Psoas muscle (tissue), 8 donors: ENCODE measurements around the gene RPUSD4. TPM values are rescaled to one million over a fixed set of nuclear protein-coding genes. Genes with fewer than 3 reads are reported as not detected.
"Not testable (repeated sequence)": the region's sequence is repeated elsewhere in the genome, so short reads cannot be mapped to it uniquely, and the experiment has no call there.

Source experiments
- ATAC-seq, 4 donors: fragments of 200-7000 bp; cut with Tn5 transposase; one replicate each; pipeline ENCODE4 v1.9.1; 2020; ENCODE audit warnings: moderate library complexity in 3 of 4, mild to moderate bottlenecking in 2 of 4
- DNase-seq, 2 donors: peaks; one replicate each; pipeline ENCODE4 v3.0.0-alpha.2; 2020
- H3K27ac ChIP-seq: fragments of 200-600 bp; one replicate; pipeline ENCODE4 v1.8.0; 2022
- H3K27me3 ChIP-seq, 3 donors: fragments of 200-600 bp in 1 of 3; one replicate each; pipeline versions ENCODE4 v1.6.1 to v1.8.0; 2013 to 2022; ENCODE audit warnings: low read length in 2 of 3, mild to moderate bottlenecking in 2 of 3, moderate library complexity in 1 of 3; ENCODE audit not compliant: insufficient read depth in 3 of 3
- H3K36me3 ChIP-seq, 2 donors: fragments of 200-600 bp in 1 of 2; one replicate each; pipeline versions ENCODE4 v1.6.1 to v1.8.0; 2013 to 2022; ENCODE audit warnings: low read depth in 1 of 2, mild to moderate bottlenecking in 1 of 2, moderate library complexity in 1 of 2; ENCODE audit not compliant: insufficient read depth in 1 of 2
- H3K4me1 ChIP-seq: fragments of 200-600 bp; one replicate; pipeline ENCODE4 v1.8.0; 2022
- H3K4me3 ChIP-seq: fragments of 200-600 bp; one replicate; pipeline ENCODE4 v1.8.0; 2022; ENCODE audit warnings: mild to moderate bottlenecking
- H3K9me3 ChIP-seq: fragments of 200-600 bp; one replicate; pipeline ENCODE4 v1.8.0; 2022
- WGBS, 3 donors: extraction: QIAGEN DNeasy Blood & Tissue Kit; methylation state at CpG; one replicate each; pipeline versions ENCODE4 v1.1.6 to v1.1.7; 2013; 5-methylcytosine and 5-hydroxymethylcytosine counted together
- intact Hi-C, 2 donors: fragments of 100-400 bp; cut with DNase I; formaldehyde crosslinking; loops; one replicate each; pipeline versions ENCODE4 v1.11.0 to v1.14.2; 2022
- long read RNA-seq, 2 donors: library from polyadenylated mRNA; unstranded; transcript quantifications; one replicate each; pipeline ENCODE4 v2.0.0, GENCODE V29; 2021
- polyA plus RNA-seq, 3 donors: library from polyadenylated mRNA; stranded (reverse); fragments of 200-250 nt; gene quantifications; one replicate each; pipeline ENCODE4 v1.2.3, GENCODE V29; 2013
- total RNA-seq, 4 donors: library from RNA; stranded (reverse); fragmentation: NEBNext Ultra II Directional in 2 of 4; extraction: Animal tissue kit (Norgen Biotek cat#: 25700) in 2 of 4; gene quantifications; one replicate each; pipeline versions ENCODE4 v1.2.1 to v1.2.4, GENCODE V29; 2021 to 2023
- TF ChIP-seq, protein P1 (sequence below): fragments of 200-600 bp; IDR thresholded peaks from one replicate; pipeline ENCODE4 v1.8.0; 2022; ENCODE audit warnings: antibody characterized with exemption
- donor health status: healthy with polysubstance abuse.
- donor health status: DM: no; HTN: no; CAD: no; lungs with moderate emphysema.
- donor health status: Bipolar disorder and iron deficiency.
- donor health status: healthy.
- donor health status: DM: yes; HTN: yes; CAD: no.
- donor health status: DM: no; HTN: no; CAD: no.
- donor health status: DM: no; HTN: no; CAD: no.
- donor health status: DM: yes; HTN: yes; CAD: no.

Gene RPUSD4, protein sequence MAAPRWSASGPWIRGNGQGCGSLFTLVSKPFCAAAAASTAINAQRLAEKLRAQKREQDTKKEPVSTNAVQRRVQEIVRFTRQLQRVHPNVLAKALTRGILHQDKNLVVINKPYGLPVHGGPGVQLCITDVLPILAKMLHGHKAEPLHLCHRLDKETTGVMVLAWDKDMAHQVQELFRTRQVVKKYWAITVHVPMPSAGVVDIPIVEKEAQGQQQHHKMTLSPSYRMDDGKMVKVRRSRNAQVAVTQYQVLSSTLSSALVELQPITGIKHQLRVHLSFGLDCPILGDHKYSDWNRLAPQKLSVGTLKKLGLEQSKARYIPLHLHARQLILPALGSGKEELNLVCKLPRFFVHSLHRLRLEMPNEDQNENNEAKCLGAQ
- 100 to 1,000 TPM in 1 of 4 donors, 10 to 100 TPM in 3; 75.1 to 139 (median 88.7) TPM for total RNA-seq
- 100 to 1,000 TPM in 1 of 3 donors, 10 to 100 TPM in 2; 61.6 to 128 (median 65.9) TPM for polyA plus RNA-seq
- long read RNA-seq, donor 1, transcript RPUSD4-201 (7 exons, 2,512 nt): major isoform, 266 of 319 reads
- long read RNA-seq, donor 1, partial matches to known transcripts: 4 of 319 reads
- long read RNA-seq, donor 1, other reads (novel, unspliced or antisense): 46 of 319 reads
- long read RNA-seq, donor 2, transcript RPUSD4-201 (7 exons, 2,512 nt): major isoform, 452 of 491 reads
- long read RNA-seq, donor 2, partial matches to known transcripts: 2 of 491 reads
- long read RNA-seq, donor 2, other reads (novel, unspliced or antisense): 30 of 491 reads

DNA sequence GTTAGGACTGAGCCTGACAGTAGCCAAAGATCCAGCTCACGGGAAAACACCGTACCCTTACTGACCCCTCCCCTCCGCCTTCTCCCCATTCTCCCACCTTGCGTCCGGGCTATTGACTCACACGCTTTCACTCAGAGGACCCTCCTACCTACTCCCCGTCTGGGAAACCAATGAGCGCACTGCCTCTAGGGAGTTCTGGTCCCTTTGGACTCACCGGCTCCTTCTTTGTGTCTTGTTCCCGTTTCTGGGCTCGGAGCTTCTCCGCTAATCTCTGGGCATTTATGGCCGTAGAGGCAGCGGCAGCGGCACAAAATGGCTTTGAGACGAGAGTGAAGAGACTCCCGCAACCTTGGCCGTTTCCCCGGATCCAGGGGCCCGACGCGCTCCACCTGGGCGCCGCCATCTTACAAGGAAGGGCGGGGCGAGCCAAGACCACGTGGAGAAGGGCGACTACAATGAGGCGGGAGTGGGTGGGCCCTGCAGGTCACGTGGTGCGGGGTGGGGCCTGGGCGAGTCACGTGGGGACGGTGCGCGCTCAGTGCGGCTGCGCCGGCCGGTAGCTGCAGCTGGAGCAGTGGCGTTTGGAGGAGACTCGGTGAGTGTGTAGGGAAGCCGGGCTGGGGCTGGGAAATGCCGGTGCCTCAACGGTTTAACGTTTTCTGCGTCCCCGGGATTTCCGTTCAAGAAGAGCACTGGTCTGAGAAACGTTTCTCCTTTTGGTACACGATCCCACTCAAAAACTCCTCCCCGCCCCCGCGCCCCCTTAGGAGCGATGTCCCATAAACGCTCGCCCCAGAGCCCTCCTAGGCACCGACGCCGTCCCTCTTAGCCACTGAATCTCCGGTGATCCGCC, at the start of gene RPUSD4, which contains the start of gene FAM118B:
Gene RPUSD4, minus strand, starts transcription at position 415 of the 853 bp plus-strand sequence. Its CDS starts 12 bp downstream, at position 403.
Gene FAM118B, plus strand, starts transcription at position 547 of the 853 bp plus-strand sequence. CDS start 23,220 bp downstream, outside the sequence.
- peak; percentile 95 to 98 (median 95) for ATAC-seq
- WGBS, 3 donors: 0 to 1% (median 0%) methylated on average over 62 of the region's 62 CpGs
- peak; percentile 99 for DNase-seq
- H3K27me3 ChIP-seq: no peaks in the 10 kb centered on the region
- peak within 1 kb of the TSS; percentile 92 for H3K4me3 ChIP-seq
- peak within 1 kb of the TSS; percentile 83 for H3K27ac ChIP-seq
- TF ChIP-seq, protein P1, sequence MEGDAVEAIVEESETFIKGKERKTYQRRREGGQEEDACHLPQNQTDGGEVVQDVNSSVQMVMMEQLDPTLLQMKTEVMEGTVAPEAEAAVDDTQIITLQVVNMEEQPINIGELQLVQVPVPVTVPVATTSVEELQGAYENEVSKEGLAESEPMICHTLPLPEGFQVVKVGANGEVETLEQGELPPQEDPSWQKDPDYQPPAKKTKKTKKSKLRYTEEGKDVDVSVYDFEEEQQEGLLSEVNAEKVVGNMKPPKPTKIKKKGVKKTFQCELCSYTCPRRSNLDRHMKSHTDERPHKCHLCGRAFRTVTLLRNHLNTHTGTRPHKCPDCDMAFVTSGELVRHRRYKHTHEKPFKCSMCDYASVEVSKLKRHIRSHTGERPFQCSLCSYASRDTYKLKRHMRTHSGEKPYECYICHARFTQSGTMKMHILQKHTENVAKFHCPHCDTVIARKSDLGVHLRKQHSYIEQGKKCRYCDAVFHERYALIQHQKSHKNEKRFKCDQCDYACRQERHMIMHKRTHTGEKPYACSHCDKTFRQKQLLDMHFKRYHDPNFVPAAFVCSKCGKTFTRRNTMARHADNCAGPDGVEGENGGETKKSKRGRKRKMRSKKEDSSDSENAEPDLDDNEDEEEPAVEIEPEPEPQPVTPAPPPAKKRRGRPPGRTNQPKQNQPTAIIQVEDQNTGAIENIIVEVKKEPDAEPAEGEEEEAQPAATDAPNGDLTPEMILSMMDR: no peak
- intact Hi-C loops: loop anchor here (2.0 to 5.0 kb wide), 2 partner anchors 53 to 56 kb away; partner anchors contain the start of genes FOXRED1 (in 1 of the 2) and SRPRA (in 1 of the 2)
- H3K9me3 ChIP-seq: no peaks in the 10 kb centered on the region
- peaks cover 49% of the 10 kb centered on the region for H3K4me1 ChIP-seq
- H3K36me3 ChIP-seq: peaks cover 3 to 32% of the 10 kb centered on the region in 2 donors

DNA sequence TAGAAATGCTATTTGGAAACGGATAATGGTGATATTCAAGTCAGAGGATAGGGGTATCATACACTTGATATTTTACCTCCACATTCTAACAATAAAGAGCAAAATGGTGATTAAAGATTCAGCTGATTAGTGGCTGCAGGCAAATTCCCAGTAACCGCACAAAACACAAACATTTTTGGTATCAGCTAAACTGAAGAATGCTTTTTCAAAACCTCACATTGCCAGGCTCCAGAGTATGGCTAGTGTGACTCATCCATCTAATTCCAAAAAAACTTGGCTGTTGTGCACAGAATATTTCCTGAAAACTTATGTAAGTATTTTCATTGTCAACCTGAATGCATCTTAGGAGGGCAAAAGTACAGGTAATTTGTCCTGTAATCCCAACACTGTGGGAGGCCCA, 46.3 kb upstream of the RPUSD4 start:
- Histone ChIP-seq H3K4me1 (peaks cover 11% of the 10 kb centered on the region), H3K36me3 (peaks cover 4 to 75% of the 10 kb centered on the region in 2 donors), H3K27me3 (no peaks in the 10 kb centered on the region), H3K27ac (no peak overlapping the region), H3K4me3 (no peak overlapping the region), H3K9me3 (no peaks in the 10 kb centered on the region)
- WGBS, 3 donors: 94 to 97% (median 95%) methylated on average over 2 of the region's 2 CpGs
- DNase-seq (no peak), ATAC-seq (no peak)
- intact Hi-C loops: no loop called here
- TF ChIP-seq, protein P1: no peak

DNA sequence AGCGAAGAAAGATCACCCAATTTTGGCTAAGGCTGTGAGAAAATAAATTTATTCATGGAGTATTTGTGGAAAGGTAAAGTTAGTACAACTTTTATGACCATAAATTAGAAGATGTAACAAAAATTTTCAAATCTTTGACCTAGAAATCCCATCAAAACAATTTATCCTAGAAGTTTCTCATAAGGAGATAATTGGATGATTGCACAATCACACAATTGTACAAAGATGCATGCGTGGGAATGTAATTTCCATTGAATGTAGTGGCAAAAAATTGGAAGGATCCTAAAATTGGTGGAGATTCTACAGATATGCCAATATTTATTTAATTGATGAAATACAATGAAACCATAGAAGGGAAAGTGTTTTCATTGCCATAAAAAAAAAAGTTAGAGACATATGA, 45.7 kb upstream of the RPUSD4 start:
- DNase-seq (no peak), ATAC-seq (no peak)
- intact Hi-C loops: no loop called here
- Histone ChIP-seq H3K9me3 (no peaks in the 10 kb centered on the region), H3K27ac (no peak overlapping the region), H3K27me3 (no peaks in the 10 kb centered on the region), H3K4me3 (no peak overlapping the region), H3K4me1 (peaks cover 11% of the 10 kb centered on the region), H3K36me3 (peaks cover 4 to 75% of the 10 kb centered on the region in 2 donors)
- TF ChIP-seq, protein P1: no peak
- 90 to 93% (median 91%) methylated on average over 2 of the region's 2 CpGs for WGBS, 3 donors

DNA sequence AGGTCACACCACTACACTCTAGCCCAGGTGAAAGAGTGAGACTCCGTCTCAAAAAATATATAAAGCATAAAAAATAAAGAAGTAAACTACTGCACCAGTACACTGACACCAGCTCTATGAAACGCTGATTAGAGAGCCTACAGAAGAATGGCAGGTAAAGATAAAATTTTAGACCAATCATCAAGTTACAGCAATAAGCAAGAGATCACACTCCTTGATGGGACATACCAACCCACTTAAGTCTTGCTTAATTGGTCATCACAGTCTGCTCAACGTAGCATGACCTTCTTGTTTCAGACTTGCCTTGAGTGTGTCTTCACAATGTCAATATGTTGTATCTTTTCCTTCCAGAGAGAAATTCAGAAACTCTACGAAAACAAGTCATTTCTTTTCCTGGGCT, 44.8 kb upstream of the RPUSD4 start:
- 85 to 96% (median 86%) methylated on average over 4 of the region's 4 CpGs for WGBS, 3 donors
- H3K4me3 ChIP-seq: no peak overlapping the region
- no peaks in the 10 kb centered on the region for H3K9me3 ChIP-seq
- TF ChIP-seq, protein P1: no peak
- H3K27ac ChIP-seq: peak overlapping the region; percentile 13
- DNase-seq (no peak), ATAC-seq (peak in 1 of 4 donors; percentile 39)
- intact Hi-C loops: no loop called here
- H3K27me3 ChIP-seq: no peaks in the 10 kb centered on the region
- H3K4me1 ChIP-seq: peaks cover 11% of the 10 kb centered on the region
- H3K36me3 ChIP-seq: peaks cover 6 to 75% of the 10 kb centered on the region in 2 donors

DNA sequence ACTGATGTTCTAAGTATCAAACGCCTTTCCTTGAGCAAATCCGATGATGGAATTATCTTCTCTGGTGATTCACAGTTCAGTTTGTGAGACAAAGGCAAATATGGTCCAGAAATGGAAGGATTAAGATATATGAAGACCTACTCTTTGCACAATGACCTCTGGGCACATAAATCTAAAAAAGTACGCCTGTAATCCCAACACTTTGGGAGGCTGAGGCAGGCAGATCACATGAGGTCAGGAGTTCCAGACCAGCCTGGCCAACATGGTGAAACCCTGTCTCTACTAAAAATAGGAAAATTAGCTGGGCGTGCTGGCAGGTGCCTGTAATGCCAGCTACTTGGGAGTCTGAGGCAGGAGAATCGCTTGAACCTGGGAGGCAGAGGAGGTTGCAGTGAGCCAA, 44.1 kb upstream of the RPUSD4 start:
- ATAC-seq: peak in 3 of 4 donors; percentile 18 to 69 (median 64)
- Histone ChIP-seq H3K36me3 (peaks cover 2 to 76% of the 10 kb centered on the region in 2 donors), H3K27ac (peak overlapping the region; percentile 13), H3K4me1 (peaks cover 11% of the 10 kb centered on the region)
- H3K27me3 ChIP-seq, DNase-seq, H3K9me3 ChIP-seq, H3K4me3 ChIP-seq: not testable (repeated sequence)
- intact Hi-C loops: loop anchor here in 1 of 2 donors (1.0 kb wide), 1 partner anchor 14 kb away; no protein-coding TSS in a partner anchor
- WGBS, 3 donors: 51 to 75% (median 59%) methylated on average over 5 of the region's 5 CpGs
